ENCODE results near the gene TRIM33.
"Not testable (repeated sequence)": the region's sequence is repeated elsewhere in the genome, so short reads cannot be mapped to it uniquely, and the experiment has no call there.

Gene TRIM33

DNA sequence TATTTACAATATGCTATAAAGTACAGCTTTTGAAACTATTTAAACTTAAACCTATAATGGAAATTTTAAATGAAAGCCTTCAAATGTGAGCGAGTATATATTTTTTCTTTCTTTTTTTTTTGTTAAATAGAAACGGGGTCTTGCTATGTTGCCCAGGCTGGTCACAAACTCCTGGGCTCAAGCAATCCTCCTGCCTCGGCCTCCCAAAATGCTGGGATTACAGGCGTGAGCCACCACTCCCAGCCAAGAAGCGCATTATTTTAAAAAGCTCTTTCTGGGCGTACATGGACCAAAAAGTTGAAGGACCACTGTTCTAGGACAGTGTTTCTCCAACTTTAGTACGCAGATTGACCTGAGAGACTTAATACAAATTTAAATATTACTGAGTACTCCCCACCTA lies 87.5 kb downstream of the TRIM33 start:
- TF ChIP-seq, protein P1, sequence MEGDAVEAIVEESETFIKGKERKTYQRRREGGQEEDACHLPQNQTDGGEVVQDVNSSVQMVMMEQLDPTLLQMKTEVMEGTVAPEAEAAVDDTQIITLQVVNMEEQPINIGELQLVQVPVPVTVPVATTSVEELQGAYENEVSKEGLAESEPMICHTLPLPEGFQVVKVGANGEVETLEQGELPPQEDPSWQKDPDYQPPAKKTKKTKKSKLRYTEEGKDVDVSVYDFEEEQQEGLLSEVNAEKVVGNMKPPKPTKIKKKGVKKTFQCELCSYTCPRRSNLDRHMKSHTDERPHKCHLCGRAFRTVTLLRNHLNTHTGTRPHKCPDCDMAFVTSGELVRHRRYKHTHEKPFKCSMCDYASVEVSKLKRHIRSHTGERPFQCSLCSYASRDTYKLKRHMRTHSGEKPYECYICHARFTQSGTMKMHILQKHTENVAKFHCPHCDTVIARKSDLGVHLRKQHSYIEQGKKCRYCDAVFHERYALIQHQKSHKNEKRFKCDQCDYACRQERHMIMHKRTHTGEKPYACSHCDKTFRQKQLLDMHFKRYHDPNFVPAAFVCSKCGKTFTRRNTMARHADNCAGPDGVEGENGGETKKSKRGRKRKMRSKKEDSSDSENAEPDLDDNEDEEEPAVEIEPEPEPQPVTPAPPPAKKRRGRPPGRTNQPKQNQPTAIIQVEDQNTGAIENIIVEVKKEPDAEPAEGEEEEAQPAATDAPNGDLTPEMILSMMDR (IDR thresholded peaks at IDR 0.05; ENCODE audit: low read depth, low read length) = no peak
- H3K4me3 ChIP-seq (replicated peaks in 1 of 2; ENCODE audit: low read depth in 2 of 2, low read length in 2 of 2) = no peak overlapping the region
- DNase-seq (ENCODE audit: low read depth in 2 of 2) = no peak

DNA sequence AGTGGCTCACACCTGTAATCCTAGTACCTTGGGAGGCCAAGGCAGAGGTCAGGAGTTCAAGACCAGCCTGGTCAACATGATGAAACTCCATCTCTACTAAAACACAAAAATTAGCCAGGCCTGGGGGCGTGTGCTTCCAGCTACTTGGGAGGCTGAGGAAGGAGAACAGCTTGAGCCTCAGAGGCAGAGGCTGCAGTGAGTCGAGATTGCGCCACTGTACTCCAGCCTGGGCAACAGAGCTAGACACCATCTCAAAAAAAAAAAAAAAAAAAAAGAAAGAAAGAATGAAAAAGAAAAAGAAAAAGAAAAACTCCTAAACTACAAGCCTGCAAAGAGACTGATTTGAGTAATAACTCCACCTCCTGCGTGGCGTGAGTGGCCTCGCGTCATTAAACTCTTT lies 92.1 kb downstream of the TRIM33 start:
- H3K4me3 ChIP-seq (replicated peaks in 1 of 2; ENCODE audit: low read depth in 2 of 2, low read length in 2 of 2); DNase-seq (ENCODE audit: low read depth in 2 of 2): not testable (repeated sequence)

DNA sequence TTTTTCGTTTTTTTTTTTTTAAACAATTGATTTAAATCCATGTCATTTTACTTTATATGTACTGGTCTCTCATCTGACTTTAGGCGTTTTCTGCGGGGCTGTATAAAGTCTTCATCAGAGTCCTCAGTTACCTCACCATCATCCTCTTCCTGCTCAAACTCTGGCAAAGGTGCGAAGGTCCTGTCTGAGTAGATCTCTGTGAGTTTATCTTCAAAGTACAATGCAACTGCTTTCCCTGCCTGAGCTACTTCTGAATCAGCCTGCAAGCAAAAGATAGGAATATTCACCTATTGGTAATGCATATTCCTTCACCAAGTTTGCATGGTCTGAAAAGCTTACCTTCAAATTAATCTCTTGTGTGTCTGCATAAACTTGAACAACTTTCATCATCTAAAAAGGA lies 113.4 kb downstream of the TRIM33 start:
- TF ChIP-seq, protein P1 (IDR thresholded peaks at IDR 0.05; ENCODE audit: low read depth, low read length) = no peak
- no peak overlapping the region for H3K4me3 ChIP-seq (replicated peaks in 1 of 2; ENCODE audit: low read depth in 2 of 2, low read length in 2 of 2)
- no peak for DNase-seq (ENCODE audit: low read depth in 2 of 2)

DNA sequence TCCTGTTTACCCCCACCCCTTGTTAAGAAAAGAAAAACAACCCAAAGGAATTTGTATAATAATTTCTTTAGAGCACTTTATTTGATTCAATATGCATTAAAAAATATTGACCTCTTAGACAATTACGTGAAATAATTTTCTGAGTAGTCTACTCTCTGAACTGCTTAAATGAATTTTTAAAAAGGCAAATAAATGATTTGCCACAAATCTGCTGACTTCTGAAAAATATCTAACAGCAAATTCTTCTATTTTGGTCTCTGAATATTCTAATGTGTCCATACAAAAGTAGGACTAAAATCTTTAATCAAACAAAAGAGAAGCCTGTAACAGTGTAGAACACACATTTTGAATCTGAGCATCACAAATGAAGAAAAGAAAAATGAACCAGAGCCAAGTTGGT lies 115.1 kb downstream of the TRIM33 start:
- TF ChIP-seq, protein P1 (IDR thresholded peaks at IDR 0.05; ENCODE audit: low read depth, low read length) = no peak
- no peak for DNase-seq (ENCODE audit: low read depth in 2 of 2)
- no peak overlapping the region for H3K4me3 ChIP-seq (replicated peaks in 1 of 2; ENCODE audit: low read depth in 2 of 2, low read length in 2 of 2)

DNA sequence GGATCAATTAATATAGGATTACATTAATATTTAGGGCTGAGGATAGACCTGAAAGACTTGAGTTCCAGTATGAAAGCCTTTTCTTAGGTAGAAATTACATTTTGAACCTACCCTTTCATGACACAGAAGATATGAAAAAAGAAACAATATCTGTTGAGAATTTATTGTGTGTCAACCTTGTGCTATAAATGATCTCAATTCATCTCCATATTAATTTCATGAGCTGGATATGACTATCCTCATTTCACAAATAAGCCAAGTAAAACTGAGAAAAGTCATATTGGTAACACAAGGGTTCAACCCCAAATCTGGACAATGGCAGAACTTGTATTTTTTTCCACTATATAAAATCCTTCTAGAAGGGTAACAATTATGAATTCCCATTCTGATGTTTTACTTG lies 120.0 kb downstream of the TRIM33 start:
- TF ChIP-seq, protein P1 (IDR thresholded peaks at IDR 0.05; ENCODE audit: low read depth, low read length) = no peak
- no peak for DNase-seq (ENCODE audit: low read depth in 2 of 2)
- no peak overlapping the region for H3K4me3 ChIP-seq (replicated peaks in 1 of 2; ENCODE audit: low read depth in 2 of 2, low read length in 2 of 2)

DNA sequence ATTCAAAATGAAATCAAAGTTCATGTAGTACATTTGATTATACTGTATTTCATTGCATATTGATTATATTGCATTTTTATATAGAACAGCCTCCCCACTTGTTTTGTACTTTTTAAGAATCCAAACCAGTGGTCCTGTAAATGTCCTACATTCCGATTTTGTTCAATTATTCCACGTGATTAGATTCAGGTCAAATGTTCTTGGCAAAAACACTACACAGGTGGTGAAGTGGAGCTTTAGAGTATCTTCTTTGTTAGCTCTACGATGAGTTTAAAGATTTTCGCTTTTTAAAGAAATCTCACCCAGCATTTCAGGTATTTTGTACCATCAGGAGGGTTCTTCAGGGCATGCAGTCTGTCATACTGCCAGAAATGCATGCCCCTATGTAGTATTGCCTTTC lies 120.6 kb downstream of the TRIM33 start:
- no peak overlapping the region for H3K4me3 ChIP-seq (replicated peaks in 1 of 2; ENCODE audit: low read depth in 2 of 2, low read length in 2 of 2)
- TF ChIP-seq, protein P1 (IDR thresholded peaks at IDR 0.05; ENCODE audit: low read depth, low read length) = no peak
- DNase-seq (ENCODE audit: low read depth in 2 of 2) = no peak

DNA sequence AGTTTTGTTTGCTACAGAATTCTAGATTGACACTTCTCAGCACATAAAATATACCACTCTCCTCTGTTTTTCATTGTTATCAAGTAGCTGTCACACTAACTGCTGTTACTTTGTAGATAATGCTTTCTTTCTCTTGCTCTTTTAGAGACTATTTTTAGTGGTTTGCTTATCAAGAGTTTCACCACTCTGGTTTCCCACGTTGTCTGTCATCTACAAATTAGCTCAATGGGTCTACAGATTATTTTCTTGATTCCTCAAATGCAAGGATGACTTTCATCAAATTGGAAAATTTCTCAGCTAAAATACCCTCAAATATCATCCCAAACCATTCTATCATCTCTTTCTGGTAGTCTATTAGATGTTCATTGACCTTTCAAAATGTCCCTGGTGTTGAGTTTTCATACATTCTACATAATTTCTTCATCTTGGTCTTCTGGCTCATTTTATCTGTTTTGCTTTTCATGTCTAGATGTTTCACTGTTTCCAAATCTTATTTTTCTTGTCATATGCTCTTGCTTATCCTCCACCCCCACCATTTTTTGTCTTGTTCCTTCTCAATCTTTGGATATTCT lies 122.5 kb downstream of the TRIM33 start:
- TF ChIP-seq, protein P1 (IDR thresholded peaks at IDR 0.05; ENCODE audit: low read depth, low read length) = no peak
- H3K4me3 ChIP-seq (replicated peaks in 1 of 2; ENCODE audit: low read depth in 2 of 2, low read length in 2 of 2) = no peak overlapping the region
- DNase-seq (ENCODE audit: low read depth in 2 of 2) = no peak

DNA sequence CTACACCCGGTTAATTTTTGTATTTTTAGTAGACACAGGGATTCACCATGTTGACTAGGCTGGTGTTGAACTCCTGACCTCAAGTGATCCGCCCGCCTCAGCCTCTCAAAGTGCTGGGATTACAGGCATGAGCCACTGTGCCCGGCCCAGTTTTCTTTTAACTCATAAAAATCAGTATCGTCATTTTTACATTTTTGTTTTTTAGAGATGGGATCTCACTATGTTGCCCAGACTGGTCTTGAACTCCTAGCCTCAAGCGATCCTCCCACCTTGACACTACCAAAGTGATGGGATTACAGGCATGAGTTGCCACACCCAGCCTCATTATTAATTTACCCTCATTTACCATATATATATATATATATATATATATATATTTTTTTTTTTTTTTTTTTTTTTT lies 123.4 kb downstream of the TRIM33 start:
- H3K4me3 ChIP-seq (replicated peaks in 1 of 2; ENCODE audit: low read depth in 2 of 2, low read length in 2 of 2); DNase-seq (ENCODE audit: low read depth in 2 of 2): not testable (repeated sequence)
